ENCODE results near the gene SH3PXD2B. TPM values are rescaled to one million over a fixed set of nuclear protein-coding genes. Genes with fewer than 3 reads are reported as not detected.

Gene SH3PXD2B
- total and polyA plus RNA-seq, 2 experiments from 2014 or later, result 15.2 to 19.8 TPM

- no peaks in the 10 kb centered on the region for H3K27me3 ChIP-seq (replicated peaks; ENCODE audit: insufficient read depth)
- H4K20me1 ChIP-seq (ENCODE audit: insufficient read depth), result no peaks in the 10 kb centered on the region
- H3K4me3 ChIP-seq, result no peak overlapping the region
- no peaks in the 10 kb centered on the region for H3K9me3 ChIP-seq (ENCODE audit: low read depth)
- no peak overlapping the region for H2AFZ ChIP-seq
- H3K27ac ChIP-seq, result peak overlapping the region; percentile 22
- in situ Hi-C loops (cut with MboI), result no loop called here
- peak overlapping the region; percentile 23 for H3K4me2 ChIP-seq (ENCODE audit: unreplicated experiment)
- TF ChIP-seq EZH2 (IDR thresholded peaks at IDR 0.05; ENCODE audit: insufficient read depth, poor library complexity, severe bottlenecking) (no peak), EZH2phosphoT487 (IDR thresholded peaks at IDR 0.05; ENCODE audit: insufficient read depth, low read depth) (no peak)
- H3K9me2 ChIP-seq (ENCODE audit: insufficient read depth), result no peaks in the 10 kb centered on the region
- peaks cover 20% of the 10 kb centered on the region; the same call in 1 of the 2 replicates for H3K79me2 ChIP-seq (ENCODE audit: insufficient read depth)
- peak; percentile 83 for DNase-seq
- 29 to 36% methylated on average over 13 of the region's 13 CpGs for WGBS, 2 experiments (ENCODE audit: low coverage in 1 of 2, low lambda C conversion rate in 2 of 2, missing lambda C conversion rate in 2 of 2)
- peak overlapping the region; percentile 0; the same call in 1 of the 2 replicates for H3K9ac ChIP-seq
- H3F3A ChIP-seq (ENCODE audit: insufficient read depth), result peaks cover 61% of the 10 kb centered on the region
- no peaks in the 10 kb centered on the region for H3K36me3 ChIP-seq (ENCODE audit: low read depth)
- peaks cover 75% of the 10 kb centered on the region for H3K4me1 ChIP-seq (ENCODE audit: insufficient read depth)
These were observed 39.6 kb downstream of the SH3PXD2B start for GRCh38 chr5:172414531-172415361.

GRCh38 chr5:172413601-172414171 is 40.6 kb downstream of the SH3PXD2B start:
- Histone ChIP-seq H3K79me2 (ENCODE audit: insufficient read depth) (peaks cover 15% of the 10 kb centered on the region; the same call in 1 of the 2 replicates), H3K9me2 (ENCODE audit: insufficient read depth) (no peaks in the 10 kb centered on the region), H3K27me3 (replicated peaks; ENCODE audit: insufficient read depth) (no peaks in the 10 kb centered on the region), H3K36me3 (ENCODE audit: low read depth) (no peaks in the 10 kb centered on the region), H2AFZ (no peak overlapping the region), H4K20me1 (ENCODE audit: insufficient read depth) (no peaks in the 10 kb centered on the region), H3F3A (ENCODE audit: insufficient read depth) (peaks cover 55% of the 10 kb centered on the region), H3K4me3 (no peak overlapping the region), H3K9ac (peak overlapping the region; percentile 80), H3K9me3 (ENCODE audit: low read depth) (no peaks in the 10 kb centered on the region), H3K4me2 (ENCODE audit: unreplicated experiment) (peak overlapping the region; percentile 69), H3K27ac (peak overlapping the region; percentile 94), H3K4me1 (ENCODE audit: insufficient read depth) (peaks cover 67% of the 10 kb centered on the region)
- DNase-seq, result peak; percentile 48
- WGBS, 2 experiments (ENCODE audit: low coverage in 1 of 2, low lambda C conversion rate in 2 of 2, missing lambda C conversion rate in 2 of 2), result 15 to 17% methylated on average over 4 of the region's 4 CpGs
- in situ Hi-C loops (cut with MboI), result no loop called here
- TF ChIP-seq EZH2 (IDR thresholded peaks at IDR 0.05; ENCODE audit: insufficient read depth, poor library complexity, severe bottlenecking), result no peak
- no peak for TF ChIP-seq EZH2phosphoT487 (IDR thresholded peaks at IDR 0.05; ENCODE audit: insufficient read depth, low read depth)

- in situ Hi-C loops (cut with MboI), result no loop called here
- H3K36me3 ChIP-seq (ENCODE audit: low read depth), result no peaks in the 10 kb centered on the region
- H3K9ac ChIP-seq, result peak overlapping the region; percentile 80
- peak overlapping the region; percentile 38 for H3K4me3 ChIP-seq
- peaks cover 14% of the 10 kb centered on the region; the same call in 1 of the 2 replicates for H3K79me2 ChIP-seq (ENCODE audit: insufficient read depth)
- 0 to 1% methylated on average over 13 of the region's 13 CpGs for WGBS, 2 experiments (ENCODE audit: low coverage in 1 of 2, low lambda C conversion rate in 2 of 2, missing lambda C conversion rate in 2 of 2)
- peaks cover 57% of the 10 kb centered on the region for H3F3A ChIP-seq (ENCODE audit: insufficient read depth)
- H3K27ac ChIP-seq, result peak overlapping the region; percentile 94
- peak; percentile 98 for DNase-seq
- peak overlapping the region; percentile 18; the same call in 1 of the 2 replicates for H2AFZ ChIP-seq
- H4K20me1 ChIP-seq (ENCODE audit: insufficient read depth), result no peaks in the 10 kb centered on the region
- TF ChIP-seq EZH2phosphoT487 (IDR thresholded peaks at IDR 0.05; ENCODE audit: insufficient read depth, low read depth) (no peak), EZH2 (IDR thresholded peaks at IDR 0.05; ENCODE audit: insufficient read depth, poor library complexity, severe bottlenecking) (no peak)
- peak overlapping the region; percentile 69 for H3K4me2 ChIP-seq (ENCODE audit: unreplicated experiment)
- peaks cover 66% of the 10 kb centered on the region for H3K4me1 ChIP-seq (ENCODE audit: insufficient read depth)
- no peaks in the 10 kb centered on the region for H3K27me3 ChIP-seq (replicated peaks; ENCODE audit: insufficient read depth)
- H3K9me2 ChIP-seq (ENCODE audit: insufficient read depth), result no peaks in the 10 kb centered on the region
- H3K9me3 ChIP-seq (ENCODE audit: low read depth), result no peaks in the 10 kb centered on the region
These were observed 41.5 kb downstream of the SH3PXD2B start for GRCh38 chr5:172412724-172413286.

- no peaks in the 10 kb centered on the region for H4K20me1 ChIP-seq (ENCODE audit: insufficient read depth)
- H3K9ac ChIP-seq, result peak overlapping the region; percentile 80
- 0 out of 2 replicates have a peak, but pooled peaks cover 6% of the 10 kb centered on the region for H3K79me2 ChIP-seq (ENCODE audit: insufficient read depth)
- H3K36me3 ChIP-seq (ENCODE audit: low read depth), result no peaks in the 10 kb centered on the region
- peak; percentile 70 for DNase-seq
- H3K9me3 ChIP-seq (ENCODE audit: low read depth), result no peaks in the 10 kb centered on the region
- H2AFZ ChIP-seq, result no peak overlapping the region
- no peaks in the 10 kb centered on the region for H3K9me2 ChIP-seq (ENCODE audit: insufficient read depth)
- H3K4me3 ChIP-seq, result no peak overlapping the region
- 17 to 29% methylated on average over 7 of the region's 7 CpGs for WGBS, 2 experiments (ENCODE audit: low coverage in 1 of 2, low lambda C conversion rate in 2 of 2, missing lambda C conversion rate in 2 of 2)
- H3K4me2 ChIP-seq (ENCODE audit: unreplicated experiment), result peak overlapping the region; percentile 69
- no peak for TF ChIP-seq EZH2 (IDR thresholded peaks at IDR 0.05; ENCODE audit: insufficient read depth, poor library complexity, severe bottlenecking)
- TF ChIP-seq EZH2phosphoT487 (IDR thresholded peaks at IDR 0.05; ENCODE audit: insufficient read depth, low read depth), result no peak
- peak overlapping the region; percentile 94 for H3K27ac ChIP-seq
- peaks cover 64% of the 10 kb centered on the region for H3F3A ChIP-seq (ENCODE audit: insufficient read depth)
- no peaks in the 10 kb centered on the region for H3K27me3 ChIP-seq (replicated peaks; ENCODE audit: insufficient read depth)
- in situ Hi-C loops (cut with MboI), result no loop called here
- peaks cover 74% of the 10 kb centered on the region for H3K4me1 ChIP-seq (ENCODE audit: insufficient read depth)
These were observed 42.7 kb downstream of the SH3PXD2B start for GRCh38 chr5:172411484-172412072.
